HG02798 (cell line): Measurements from ENCODE around the gene PTPRD.
"Not testable (repeated sequence)": the region's sequence is repeated elsewhere in the genome, so short reads cannot be mapped to it uniquely, and the experiment has no call there.

Experiments used
- ATAC-seq: cut with Tn5 transposase; IDR thresholded peaks from one replicate; pipeline ENCODE4 v1.9.1; 2021; ENCODE audit warnings: mild to moderate bottlenecking; ENCODE audit not compliant: unreplicated experiment, poor library complexity

PTPRD gene

GRCh38 chr9:8726692-8727091 lies 1886.1 kb downstream of the PTPRD start:
- ATAC-seq = no peak

- ATAC-seq = no peak
Measured at GRCh38 chr9:8725635-8726034, 1887.2 kb downstream of the PTPRD start.

GRCh38 chr9:8724284-8725018 lies 1888.4 kb downstream of the PTPRD start:
- ATAC-seq = no peak

- no peak for ATAC-seq
Measured at GRCh38 chr9:8723195-8723594, 1889.6 kb downstream of the PTPRD start.

- ATAC-seq = no peak
Measured at GRCh38 chr9:8719833-8720486, 1892.8 kb downstream of the PTPRD start.

GRCh38 chr9:8718121-8718725 lies 1894.6 kb downstream of the PTPRD start:
- no peak for ATAC-seq

- no peak for ATAC-seq
Measured at GRCh38 chr9:8717146-8717545, 1895.7 kb downstream of the PTPRD start.

- no peak for ATAC-seq
Measured at GRCh38 chr9:8715788-8716187, 1897.0 kb downstream of the PTPRD start.

- no peak for ATAC-seq
Measured at GRCh38 chr9:8713811-8714165, 1899.0 kb downstream of the PTPRD start.

GRCh38 chr9:8713149-8713810 lies 1899.5 kb downstream of the PTPRD start:
- no peak for ATAC-seq

GRCh38 chr9:8709731-8710130 lies 1903.1 kb downstream of the PTPRD start:
- no peak for ATAC-seq

- ATAC-seq = no peak
Measured at GRCh38 chr9:8708728-8709127, 1904.1 kb downstream of the PTPRD start.

- no peak for ATAC-seq
Measured at GRCh38 chr9:8706998-8707397, 1905.8 kb downstream of the PTPRD start.

GRCh38 chr9:8706531-8706930 lies 1906.3 kb downstream of the PTPRD start:
- ATAC-seq = no peak

- ATAC-seq = no peak
Measured at GRCh38 chr9:8705861-8706260, 1906.9 kb downstream of the PTPRD start.

- no peak for ATAC-seq
Measured at GRCh38 chr9:8703904-8704303, 1908.9 kb downstream of the PTPRD start.

- ATAC-seq = no peak
Measured at GRCh38 chr9:8701904-8702303, 1910.9 kb downstream of the PTPRD start.

GRCh38 chr9:8697565-8697964 lies 1915.2 kb downstream of the PTPRD start:
- not testable (repeated sequence) for ATAC-seq

- no peak for ATAC-seq
Measured at GRCh38 chr9:8696516-8696915, 1916.3 kb downstream of the PTPRD start.

- no peak for ATAC-seq
Measured at GRCh38 chr9:8694983-8695588, 1917.7 kb downstream of the PTPRD start.

- no peak for ATAC-seq
Measured at GRCh38 chr9:8693464-8693863, 1919.3 kb downstream of the PTPRD start.
